ENCODE data around the gene MBTPS1. TPM values are rescaled to one million over a fixed set of nuclear protein-coding genes. Genes with fewer than 3 reads are reported as not detected.

Gene MBTPS1
- total RNA-seq, result 63.4 and 67.3 TPM in 2 replicates

DNA sequence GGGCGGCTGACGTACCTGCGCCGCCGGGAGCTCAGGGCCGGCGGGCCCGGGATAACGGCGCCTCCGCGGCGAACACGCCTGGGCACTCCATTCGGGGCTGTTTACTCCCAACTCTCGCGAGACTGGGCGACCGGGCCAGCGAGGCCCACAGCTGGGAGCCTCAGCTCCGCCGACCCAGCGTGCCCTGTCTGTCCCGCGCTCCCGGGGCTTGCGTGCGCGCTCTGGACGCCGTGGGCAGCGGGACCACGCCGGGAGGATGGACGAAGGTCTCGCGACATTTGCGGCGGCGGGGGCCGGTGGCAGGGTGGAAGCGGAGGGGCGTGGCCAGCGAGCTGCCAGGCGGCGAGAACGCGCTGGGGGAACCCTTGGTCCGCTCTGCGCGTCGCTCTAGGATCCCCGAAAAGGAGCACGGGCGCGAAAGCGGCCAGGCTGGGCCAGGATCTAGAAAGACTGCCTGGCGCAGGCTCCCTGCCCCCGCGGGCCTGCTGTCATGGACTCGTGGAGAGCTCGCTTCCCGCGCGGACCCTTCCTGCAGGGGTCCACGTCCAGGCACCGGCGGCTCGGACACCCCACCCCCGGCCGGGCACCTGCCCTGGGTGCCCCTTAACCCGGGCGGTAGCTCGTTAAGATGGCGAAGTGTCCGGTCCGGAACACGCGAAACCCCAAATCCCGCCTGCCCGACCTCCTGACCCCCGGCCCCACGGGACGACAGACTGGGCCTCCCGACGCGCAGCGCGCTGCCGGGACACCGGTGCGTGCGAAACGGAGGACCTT, at the start of gene MBTPS1:
TSS of gene MBTPS1 (minus strand) at position 223 of the 774 bp plus-strand sequence. CDS start 15,159 bp downstream, outside the sequence.
- FAIRE-seq (no peak), DNase-seq (ENCODE audit: low read depth) (peak; percentile 91)
- TF ChIP-seq, protein P1, sequence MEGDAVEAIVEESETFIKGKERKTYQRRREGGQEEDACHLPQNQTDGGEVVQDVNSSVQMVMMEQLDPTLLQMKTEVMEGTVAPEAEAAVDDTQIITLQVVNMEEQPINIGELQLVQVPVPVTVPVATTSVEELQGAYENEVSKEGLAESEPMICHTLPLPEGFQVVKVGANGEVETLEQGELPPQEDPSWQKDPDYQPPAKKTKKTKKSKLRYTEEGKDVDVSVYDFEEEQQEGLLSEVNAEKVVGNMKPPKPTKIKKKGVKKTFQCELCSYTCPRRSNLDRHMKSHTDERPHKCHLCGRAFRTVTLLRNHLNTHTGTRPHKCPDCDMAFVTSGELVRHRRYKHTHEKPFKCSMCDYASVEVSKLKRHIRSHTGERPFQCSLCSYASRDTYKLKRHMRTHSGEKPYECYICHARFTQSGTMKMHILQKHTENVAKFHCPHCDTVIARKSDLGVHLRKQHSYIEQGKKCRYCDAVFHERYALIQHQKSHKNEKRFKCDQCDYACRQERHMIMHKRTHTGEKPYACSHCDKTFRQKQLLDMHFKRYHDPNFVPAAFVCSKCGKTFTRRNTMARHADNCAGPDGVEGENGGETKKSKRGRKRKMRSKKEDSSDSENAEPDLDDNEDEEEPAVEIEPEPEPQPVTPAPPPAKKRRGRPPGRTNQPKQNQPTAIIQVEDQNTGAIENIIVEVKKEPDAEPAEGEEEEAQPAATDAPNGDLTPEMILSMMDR (IDR thresholded peaks at IDR 0.05; ENCODE audit: insufficient read depth, low read length, severe bottlenecking), result no peak
- Histone ChIP-seq H3K36me3 (ENCODE audit: control insufficient read depth, insufficient read depth, low read length) (no peaks in the 10 kb centered on the region), H3K27me3 (ENCODE audit: control insufficient read depth, insufficient read depth, low read length) (no peaks in the 10 kb centered on the region), H3K4me3 (ENCODE audit: low read depth, low read length) (peak within 1 kb of the TSS; percentile 99)

DNA sequence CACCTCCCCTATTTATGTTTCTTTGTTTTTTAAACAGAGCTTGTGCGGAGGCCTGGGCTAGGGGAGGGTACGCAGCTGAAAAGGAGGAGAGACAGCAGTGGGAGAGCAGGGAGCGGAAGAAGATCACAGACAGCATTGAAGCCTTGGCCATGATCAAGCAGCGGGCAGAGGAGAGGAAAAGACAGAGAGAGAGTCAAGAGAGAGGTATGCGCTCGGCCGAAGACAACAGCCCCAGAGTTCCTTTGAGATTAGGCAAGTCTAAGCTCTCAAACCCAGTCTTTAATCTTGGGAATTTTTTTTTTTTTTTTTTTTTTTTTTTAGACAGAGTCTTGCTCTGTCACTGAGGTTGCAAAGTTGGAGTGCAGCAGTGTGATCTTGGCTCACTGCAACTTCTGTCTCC, 49.0 kb upstream of the MBTPS1 start:
- Histone ChIP-seq H3K36me3 (ENCODE audit: control insufficient read depth, insufficient read depth, low read length) (no peaks in the 10 kb centered on the region), H3K4me3 (ENCODE audit: low read depth, low read length) (no peak overlapping the region), H3K27me3 (ENCODE audit: control insufficient read depth, insufficient read depth, low read length) (peaks cover 4% of the 10 kb centered on the region)
- TF ChIP-seq, protein P1 (IDR thresholded peaks at IDR 0.05; ENCODE audit: insufficient read depth, low read length, severe bottlenecking), result no peak
- no peak for FAIRE-seq
- no peak for DNase-seq (ENCODE audit: low read depth)

DNA sequence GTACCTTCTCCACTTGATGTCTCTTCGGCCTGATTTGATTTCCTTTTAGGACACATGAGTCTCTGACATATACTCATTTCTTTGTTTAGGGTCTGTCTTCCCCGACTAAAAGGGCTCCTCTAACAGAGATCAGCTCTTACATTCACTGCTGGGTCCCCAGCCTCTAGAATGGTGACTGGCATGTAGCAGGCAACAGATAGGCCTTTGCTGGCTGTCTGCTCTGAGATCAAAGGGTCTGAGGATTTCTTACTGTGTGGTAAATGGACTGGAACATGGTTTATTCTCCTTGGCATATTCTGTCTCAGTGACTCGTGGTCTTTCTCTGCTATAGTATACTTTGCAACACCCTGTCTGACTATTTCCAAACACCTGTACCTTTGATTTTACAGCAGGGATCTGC, 45.1 kb upstream of the MBTPS1 start:
- DNase-seq (ENCODE audit: low read depth) (no peak), FAIRE-seq (no peak)
- Histone ChIP-seq H3K27me3 (ENCODE audit: control insufficient read depth, insufficient read depth, low read length) (peaks cover 7% of the 10 kb centered on the region), H3K36me3 (ENCODE audit: control insufficient read depth, insufficient read depth, low read length) (no peaks in the 10 kb centered on the region), H3K4me3 (ENCODE audit: low read depth, low read length) (no peak overlapping the region)
- TF ChIP-seq, protein P1 (IDR thresholded peaks at IDR 0.05; ENCODE audit: insufficient read depth, low read length, severe bottlenecking), result no peak

DNA sequence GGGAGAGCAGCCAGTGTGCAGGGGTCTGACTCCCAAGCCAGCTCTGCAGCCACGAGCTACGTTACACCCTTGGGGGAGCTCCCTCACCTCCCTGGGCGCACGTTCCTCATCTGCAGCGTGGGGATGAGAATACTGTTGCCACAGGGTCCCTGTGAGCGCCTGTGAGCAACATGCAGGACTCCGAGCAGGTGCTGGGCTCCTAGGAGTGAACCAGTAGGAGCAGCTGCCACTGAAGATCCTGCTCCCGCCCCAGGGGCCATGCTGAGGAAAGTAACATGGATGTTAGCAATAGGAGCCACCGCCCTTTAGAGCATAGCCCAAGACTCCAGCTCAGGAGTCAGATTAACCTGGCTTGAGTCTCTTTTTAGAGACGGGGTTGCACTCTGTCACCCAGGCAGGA, 44.3 kb upstream of the MBTPS1 start:
- FAIRE-seq, result no peak
- Histone ChIP-seq H3K36me3 (ENCODE audit: control insufficient read depth, insufficient read depth, low read length) (no peaks in the 10 kb centered on the region), H3K4me3 (ENCODE audit: low read depth, low read length) (no peak overlapping the region), H3K27me3 (ENCODE audit: control insufficient read depth, insufficient read depth, low read length) (peaks cover 5% of the 10 kb centered on the region)
- DNase-seq (ENCODE audit: low read depth), result no peak
- TF ChIP-seq, protein P1 (IDR thresholded peaks at IDR 0.05; ENCODE audit: insufficient read depth, low read length, severe bottlenecking), result no peak

DNA sequence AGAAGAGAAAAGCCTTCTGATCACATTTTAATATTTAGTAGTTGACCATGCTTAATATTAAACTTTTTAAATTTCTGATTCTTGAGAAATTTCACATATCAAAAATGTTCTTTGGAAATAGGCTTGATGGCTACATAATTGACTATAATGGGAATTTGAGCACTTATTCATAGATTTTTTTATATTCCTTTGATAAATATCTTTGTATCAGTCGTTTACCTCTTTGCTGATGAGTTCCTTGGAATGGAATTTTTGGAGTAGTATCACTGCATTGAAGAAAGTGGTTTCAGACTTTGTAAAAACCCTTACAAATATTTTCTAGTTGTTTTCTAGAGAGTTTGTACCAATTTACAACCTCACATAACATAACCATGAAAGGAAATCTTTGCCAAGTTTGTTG, 43.1 kb upstream of the MBTPS1 start:
- H3K4me3 ChIP-seq (ENCODE audit: low read depth, low read length), result no peak overlapping the region
- DNase-seq (ENCODE audit: low read depth) (no peak), FAIRE-seq (no peak)
- no peaks in the 10 kb centered on the region for H3K36me3 ChIP-seq (ENCODE audit: control insufficient read depth, insufficient read depth, low read length)
- TF ChIP-seq, protein P1 (IDR thresholded peaks at IDR 0.05; ENCODE audit: insufficient read depth, low read length, severe bottlenecking), result no peak
- H3K27me3 ChIP-seq (ENCODE audit: control insufficient read depth, insufficient read depth, low read length), result peaks cover 5% of the 10 kb centered on the region

DNA sequence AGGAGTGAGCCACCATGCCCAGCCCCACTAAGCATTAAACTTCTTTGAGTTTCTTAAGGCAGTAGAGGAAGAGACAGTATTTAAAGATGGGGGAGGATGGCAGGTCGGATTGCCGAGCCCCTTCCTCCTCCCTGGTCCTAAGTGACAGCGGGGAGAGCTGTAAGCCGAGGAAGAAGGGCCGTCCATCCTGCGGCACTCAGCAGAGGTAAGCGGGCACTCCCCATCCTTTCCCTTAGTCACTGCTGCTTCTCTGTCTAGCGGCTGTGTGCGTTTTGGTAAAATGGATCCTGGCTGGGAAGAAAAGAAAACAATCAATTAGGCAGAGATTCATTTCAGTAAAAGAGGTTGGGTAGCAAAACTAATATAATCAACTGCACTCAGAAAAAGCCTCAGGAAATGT, 42.3 kb upstream of the MBTPS1 start:
- DNase-seq (ENCODE audit: low read depth) (no peak), FAIRE-seq (no peak)
- TF ChIP-seq, protein P1 (IDR thresholded peaks at IDR 0.05; ENCODE audit: insufficient read depth, low read length, severe bottlenecking), result no peak
- Histone ChIP-seq H3K27me3 (ENCODE audit: control insufficient read depth, insufficient read depth, low read length) (peaks cover 5% of the 10 kb centered on the region), H3K36me3 (ENCODE audit: control insufficient read depth, insufficient read depth, low read length) (no peaks in the 10 kb centered on the region), H3K4me3 (ENCODE audit: low read depth, low read length) (no peak overlapping the region)

Data from bronchial epithelial cell (primary cell).